ENCODE data around the gene STX8.

- TF ChIP-seq POLR2A (IDR thresholded peaks at IDR 0.05) (no peak), CTCF (IDR thresholded peaks at IDR 0.05) (no peak)
Observed at GRCh38 chr17:9283909-9284308, 291.7 kb downstream of the STX8 start.

Measured in Peyer's patch (tissue), 4 donors.